NCI-H2081 (cell line): ENCODE results near the gene CDH4.

Source experiments
- DNase-seq, 2 experiments: peaks; one replicate each; lab custom pipeline; 2025; lab: John Stamatoyannopoulos, UW

CDH4 gene

DNA sequence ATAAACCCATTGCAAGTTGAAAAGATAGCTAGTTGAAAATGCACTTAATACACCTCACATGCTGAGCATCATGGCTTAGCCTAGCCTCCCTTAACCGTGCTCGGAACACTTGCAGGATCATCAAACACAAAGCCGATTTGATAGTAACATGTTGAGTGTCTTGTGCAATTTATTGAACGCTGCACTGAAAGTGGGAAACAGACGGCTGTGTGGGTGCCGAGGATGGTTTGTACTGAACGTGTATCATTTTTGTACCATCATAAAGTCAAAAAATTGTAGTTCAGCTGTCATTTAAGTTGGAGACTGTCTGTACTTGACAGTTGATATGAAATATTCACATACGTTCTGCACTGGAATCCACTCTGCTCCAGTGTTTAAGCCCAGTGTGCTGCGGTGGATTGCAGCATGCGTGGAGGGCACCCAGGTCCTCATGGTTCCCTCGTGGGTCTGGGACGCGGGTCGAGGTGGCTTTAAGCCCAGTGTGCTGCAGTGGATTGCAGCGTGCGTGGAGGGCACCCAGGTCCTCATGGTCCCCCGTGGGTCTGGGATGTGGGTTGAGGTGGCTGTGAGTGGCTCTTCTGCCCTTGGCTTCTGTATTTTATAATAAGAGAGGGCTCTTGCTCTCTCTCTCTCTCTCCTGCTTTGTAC lies 77.0 kb downstream of the CDH4 start:
- DNase-seq, result no peak

DNA sequence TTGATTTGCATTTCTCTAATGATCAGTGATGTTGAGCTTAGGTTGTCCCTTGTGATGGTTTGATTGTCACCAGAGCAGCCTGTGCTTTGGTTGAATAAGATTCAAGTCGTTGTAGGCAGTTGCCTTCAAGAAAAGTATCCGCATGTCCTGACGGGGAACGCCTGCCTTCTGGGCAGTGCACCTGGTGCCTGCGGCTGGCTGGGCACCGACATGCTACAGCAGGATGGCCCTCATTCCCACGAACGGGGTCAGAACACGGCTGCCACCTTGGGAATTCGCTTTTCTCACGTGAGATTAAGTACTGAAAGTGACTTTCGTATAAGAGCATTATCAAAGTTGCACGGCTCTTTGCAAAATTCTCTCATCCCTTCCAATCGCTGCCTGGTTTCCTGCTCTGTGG lies 78.4 kb downstream of the CDH4 start:
- no peak for DNase-seq

DNA sequence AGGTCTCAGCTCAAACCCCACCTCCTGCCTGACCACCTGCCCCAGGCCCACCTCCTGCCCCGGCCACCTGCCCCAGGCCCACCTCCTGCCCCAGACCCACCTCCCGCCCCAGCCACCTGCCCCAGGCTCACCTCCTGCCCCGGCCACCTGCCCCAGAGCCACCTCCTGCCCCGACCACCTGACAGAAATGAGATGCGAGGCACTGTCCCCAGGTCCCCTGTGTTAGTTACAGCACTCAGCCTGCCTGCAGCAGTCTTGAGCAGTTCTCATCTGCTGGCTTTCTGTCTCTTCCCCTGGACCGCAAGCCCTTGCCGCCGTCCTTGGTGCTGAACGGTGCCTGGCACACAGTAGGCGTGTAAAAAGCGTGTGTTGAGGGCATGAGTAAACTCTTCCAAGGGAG lies 79.5 kb downstream of the CDH4 start:
- DNase-seq, result no peak

DNA sequence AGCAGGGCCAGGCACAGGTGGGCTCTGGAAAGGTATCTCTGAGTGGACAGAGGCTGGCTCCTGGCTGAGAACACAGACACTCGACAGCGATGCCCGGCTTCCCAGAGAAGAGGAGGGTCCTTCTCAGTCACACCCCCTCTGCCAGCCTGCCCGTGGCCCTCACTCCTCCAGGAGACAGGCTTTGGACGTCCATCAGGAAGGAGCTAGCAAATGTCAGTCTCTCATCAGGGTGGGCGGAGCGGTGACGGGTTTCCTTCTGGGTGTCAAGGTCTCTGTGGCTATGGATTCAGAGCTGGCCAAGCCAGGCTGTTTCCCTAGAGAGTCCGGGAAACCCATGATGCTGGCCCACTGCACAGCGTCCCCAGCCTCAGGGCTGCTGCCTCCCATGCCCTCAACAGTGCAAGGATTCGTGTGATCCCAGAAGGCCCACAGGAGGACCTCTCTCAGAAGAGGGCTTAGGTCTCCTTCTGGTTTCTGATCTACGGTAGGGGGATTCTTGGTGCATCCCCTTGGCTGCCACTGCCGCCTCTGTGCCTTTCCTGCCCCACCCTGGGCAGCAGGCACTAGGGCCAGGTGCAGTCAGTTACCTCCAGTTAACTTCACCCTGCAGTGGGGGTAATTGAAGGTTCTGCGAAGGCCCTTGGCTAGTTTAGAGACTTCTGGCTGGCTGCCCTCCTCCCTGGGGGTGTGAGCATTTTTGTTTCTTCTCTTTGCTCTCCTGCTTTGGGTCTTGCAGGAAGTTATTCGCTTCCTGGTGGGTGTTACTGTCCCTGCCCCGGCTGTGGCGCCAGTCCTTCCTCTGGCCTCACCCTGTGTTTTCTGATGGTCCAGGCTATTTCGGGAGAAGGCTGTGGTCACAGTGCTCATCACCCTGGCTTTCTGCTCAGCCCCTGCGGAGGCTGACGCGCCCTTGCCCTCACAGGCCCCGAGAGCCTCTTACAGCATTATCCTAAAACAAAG lies 80.2 kb downstream of the CDH4 start:
- no peak for DNase-seq

DNA sequence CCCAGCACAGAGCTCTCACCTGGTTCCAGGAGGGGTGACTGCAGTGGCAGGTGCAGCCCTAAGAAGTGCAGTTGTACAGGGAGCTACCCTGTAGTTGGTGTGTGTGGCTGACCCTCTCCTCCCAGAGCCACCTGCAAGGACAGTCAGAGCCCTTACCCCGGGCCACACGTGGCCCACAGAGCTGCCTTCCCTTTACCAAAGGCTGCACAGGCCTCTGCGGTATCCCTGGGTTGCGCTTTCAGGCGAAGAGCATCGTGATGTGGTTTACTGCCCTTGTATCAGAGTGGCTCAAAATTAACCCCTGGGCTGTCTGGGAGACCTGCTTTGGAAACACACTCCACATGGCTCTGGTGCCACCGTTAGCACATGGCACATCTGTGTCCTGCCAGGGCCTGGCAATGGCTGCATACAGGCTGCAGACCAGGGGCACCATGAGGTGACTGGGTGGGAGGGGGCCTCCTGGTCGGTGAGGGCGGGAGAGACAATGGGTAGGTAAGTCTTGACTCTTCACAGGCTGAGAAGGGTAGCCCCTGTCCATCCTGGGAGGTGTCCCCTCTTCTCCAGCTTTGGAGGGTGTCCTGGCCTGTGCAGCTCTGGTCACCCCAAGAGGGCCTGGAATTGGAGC lies 81.5 kb downstream of the CDH4 start:
- no peak for DNase-seq

DNA sequence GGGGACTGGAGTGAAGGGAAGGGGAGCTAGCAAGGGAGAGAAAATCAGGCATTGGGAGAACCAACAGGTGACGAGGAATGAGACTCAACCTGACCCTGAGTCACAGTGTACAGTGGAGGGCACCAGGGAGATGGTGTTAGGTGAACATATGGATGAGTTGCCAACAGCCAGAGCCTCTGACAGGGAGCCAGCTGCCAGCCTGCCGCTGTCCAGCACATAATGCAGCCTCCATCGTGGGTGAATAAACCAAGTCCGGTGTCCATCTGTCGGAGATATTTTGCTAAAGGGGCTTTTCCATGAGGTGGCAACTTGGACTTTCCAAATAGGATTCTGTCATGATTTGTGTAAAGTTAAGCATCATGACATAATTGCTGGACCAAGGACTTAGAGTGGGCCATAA lies 88.1 kb downstream of the CDH4 start:
- no peak for DNase-seq

DNA sequence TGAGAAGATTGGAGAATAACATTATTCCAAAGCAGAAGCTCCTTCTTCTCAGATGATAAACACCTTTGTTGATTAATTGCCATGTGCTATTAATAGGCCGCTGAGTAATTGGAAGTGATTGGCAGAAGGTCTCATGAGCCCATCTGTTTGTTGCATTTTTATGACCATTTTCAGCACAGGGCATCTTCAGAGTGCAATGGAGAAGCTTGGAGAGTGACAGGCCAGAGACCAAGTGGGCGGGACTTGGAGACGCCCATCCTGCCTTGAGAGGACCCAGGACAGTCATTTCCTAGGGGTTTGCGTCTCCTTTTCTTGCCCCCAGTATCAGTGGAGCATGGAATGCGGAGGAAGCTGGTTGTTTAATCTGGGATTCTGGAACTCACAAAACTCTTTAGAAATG lies 89.5 kb downstream of the CDH4 start:
- no peak for DNase-seq

DNA sequence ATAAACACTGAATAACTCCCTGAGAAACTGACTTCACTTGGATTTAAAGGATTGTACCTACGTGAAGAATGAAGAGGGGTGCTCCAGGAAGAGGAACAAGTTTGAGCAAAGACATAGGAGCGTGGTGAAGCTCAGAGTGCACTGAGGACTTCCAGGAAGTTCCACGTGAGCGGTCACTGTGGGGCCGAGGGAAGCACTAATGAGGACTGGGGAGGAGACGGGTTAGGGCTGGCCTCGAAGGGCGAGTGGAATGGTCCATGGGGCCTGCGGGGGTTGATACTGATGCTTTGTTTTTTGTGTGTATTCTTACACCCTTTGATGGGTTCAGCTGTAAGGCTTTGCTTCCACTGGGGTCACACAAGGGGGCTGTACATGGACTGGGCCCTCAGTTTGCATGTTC lies 91.9 kb downstream of the CDH4 start:
- DNase-seq, result no peak

DNA sequence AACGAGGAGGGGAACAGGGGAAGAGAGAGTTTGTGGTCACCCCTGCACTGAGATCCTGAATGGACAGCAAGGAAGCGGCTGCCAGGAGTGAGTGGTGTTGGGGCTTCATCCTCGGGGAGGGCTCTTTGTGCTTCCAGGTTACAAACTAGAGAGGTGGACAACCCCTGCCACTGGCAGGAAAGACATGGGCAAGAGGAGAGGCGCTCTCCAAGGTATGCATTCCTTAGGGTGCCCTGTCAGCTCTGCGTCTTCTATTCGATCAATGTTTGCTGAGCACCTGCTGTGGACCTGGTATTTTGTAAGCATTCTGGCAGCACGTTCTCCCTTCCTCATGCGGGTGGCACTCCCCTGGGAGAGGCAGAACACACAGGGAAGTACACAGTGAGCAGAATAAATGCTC lies 93.6 kb downstream of the CDH4 start:
- no peak for DNase-seq

DNA sequence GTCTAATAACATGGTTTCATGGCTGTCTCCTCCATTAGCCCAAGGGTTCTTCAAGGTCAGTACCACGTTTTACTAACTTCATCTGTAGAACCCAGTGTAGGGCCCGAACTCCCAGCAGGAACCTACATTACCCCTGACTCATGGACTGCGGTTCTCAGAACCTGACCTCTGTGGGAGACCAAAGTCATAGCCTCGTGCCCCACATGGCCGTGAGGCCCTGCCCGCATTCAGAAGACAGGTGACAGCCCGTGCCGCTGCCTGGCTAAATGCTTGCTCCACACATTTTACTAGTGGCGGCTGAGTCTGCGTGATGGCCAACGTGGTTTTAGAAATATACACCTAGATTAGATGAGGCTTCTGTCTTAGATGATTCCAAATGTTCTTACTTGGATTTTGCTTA lies 94.9 kb downstream of the CDH4 start:
- no peak for DNase-seq

DNA sequence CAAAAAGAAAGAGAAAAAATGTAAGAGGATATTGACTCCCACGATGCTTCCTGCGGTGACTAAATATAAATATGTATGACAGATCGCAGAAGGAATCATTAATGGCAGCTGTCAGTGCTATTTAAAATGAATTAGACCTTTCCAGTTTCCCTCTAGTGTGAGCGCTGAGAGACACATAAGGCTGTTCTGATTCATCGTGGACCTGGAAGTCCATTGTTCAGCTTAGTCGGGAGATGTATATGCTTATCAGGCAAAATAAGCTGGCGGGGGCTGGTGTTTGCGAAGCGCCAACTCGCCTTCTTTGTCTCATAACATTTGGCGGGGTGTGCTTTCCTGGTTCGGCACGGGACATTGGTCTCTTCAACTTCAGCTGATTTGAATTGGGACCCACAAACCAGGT lies 95.4 kb downstream of the CDH4 start:
- no peak for DNase-seq

DNA sequence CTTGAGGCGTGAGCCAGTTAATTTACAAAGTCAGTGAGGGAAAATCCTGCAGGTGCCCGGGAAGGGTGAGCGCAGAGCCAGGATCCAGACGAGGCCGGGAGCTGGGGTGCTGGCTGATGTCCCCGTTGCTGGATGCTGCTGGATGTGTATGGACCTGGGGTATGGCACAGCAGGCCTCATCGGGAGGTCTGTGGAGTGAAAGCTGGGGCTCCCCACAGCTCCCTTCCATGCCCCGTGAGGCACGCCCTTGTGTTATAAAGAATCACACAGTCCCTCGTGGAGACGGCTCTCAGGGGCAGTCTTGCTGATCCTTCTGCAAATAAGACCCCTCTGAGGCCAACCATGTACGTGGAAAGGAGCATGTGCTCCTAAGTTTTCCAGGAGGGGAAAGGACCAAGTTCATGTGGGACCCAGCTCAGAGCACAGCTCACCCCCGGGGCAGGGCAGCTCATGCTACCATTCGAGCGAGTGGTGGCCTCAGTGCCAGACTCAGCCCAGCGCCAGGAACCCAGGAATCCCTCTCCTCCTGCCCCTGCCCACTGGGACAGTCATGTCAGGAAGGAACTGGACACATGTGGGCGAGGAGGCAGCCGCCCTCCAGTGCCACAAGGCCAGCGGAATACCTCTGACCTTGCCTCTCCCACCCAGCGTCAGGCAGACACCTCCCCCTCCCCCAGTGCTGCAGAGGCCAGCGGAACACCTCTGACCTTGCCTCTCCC lies 97.5 kb downstream of the CDH4 start:
- DNase-seq, result no peak

DNA sequence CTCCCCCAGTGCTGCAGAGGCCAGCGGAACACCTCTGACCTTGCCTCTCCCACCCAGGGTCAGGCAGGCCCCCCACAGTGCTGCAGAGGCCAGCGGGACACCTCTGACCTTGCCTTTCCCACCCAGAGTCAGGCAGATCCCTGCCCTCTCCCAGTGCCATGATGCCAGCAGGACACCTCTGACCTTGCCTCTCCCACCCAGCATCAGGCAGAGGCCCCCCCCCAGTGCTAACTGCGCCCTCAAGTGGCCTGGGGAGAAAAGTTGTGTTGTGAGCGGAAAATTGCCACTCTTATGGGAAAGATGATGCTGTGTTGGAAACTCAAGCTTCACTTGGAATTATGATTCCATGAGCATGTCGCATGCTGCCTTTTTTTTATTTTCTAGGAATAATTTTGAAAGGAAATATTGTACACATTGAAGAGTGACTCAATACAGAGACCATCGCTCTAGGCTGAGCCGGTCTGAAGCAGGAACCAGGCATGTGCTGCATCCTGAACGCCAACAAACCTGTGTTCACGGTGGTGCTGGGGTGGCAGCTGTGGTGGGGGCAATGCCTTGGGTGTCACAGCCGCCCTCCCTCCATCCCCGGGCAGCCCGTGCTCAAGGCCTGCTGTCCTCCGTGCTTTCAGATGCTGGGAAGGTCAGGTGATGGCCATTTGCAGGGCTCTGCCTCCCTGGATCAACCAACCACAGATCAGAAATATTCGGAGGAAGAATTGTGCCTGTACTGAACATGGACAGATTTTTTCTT lies 98.6 kb downstream of the CDH4 start:
- no peak for DNase-seq

DNA sequence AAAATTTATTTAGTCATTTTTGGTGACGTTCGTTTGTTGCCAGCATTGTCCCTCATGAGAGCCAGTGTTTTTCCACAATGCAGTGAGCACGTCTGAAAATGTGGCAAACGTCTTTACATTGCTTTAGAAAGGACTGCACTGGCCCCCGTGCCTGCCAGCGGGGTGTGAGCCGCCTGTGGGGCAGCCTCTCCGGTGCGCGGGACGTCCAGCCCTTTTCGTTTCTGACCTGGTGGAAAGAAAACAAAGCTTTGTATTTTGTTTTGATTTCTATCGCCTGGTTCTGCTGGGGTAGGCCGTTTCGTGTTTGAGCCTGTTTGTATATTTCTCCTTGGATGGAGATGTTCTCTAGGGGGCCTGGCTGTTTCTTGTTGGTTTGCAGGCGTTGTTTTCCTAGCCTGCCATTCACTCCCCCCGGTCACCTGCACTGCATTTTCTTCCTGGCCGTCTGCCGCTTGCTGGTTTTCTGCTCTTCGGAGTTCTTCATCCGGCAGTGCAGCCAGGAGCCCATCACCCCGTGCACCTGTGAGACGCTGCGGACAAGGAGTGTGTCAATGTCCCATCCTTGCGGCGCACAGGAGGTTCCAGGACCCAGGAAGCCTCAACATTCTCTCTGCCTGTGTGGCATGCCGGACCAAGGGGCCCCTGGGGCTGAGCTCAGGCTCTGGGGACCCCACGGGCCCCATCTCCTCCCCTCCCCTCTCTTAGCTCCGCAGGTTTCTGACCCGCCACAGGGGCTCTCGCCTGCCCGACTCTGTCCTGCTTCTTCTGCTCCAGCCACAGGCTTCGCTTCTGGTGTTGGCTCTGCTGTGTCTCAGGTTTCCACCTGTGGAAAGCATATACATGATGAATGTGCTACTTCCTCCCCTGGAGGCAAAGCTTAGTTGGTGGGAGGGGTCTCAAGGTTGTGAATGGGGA lies 100.5 kb downstream of the CDH4 start:
- DNase-seq, result no peak

DNA sequence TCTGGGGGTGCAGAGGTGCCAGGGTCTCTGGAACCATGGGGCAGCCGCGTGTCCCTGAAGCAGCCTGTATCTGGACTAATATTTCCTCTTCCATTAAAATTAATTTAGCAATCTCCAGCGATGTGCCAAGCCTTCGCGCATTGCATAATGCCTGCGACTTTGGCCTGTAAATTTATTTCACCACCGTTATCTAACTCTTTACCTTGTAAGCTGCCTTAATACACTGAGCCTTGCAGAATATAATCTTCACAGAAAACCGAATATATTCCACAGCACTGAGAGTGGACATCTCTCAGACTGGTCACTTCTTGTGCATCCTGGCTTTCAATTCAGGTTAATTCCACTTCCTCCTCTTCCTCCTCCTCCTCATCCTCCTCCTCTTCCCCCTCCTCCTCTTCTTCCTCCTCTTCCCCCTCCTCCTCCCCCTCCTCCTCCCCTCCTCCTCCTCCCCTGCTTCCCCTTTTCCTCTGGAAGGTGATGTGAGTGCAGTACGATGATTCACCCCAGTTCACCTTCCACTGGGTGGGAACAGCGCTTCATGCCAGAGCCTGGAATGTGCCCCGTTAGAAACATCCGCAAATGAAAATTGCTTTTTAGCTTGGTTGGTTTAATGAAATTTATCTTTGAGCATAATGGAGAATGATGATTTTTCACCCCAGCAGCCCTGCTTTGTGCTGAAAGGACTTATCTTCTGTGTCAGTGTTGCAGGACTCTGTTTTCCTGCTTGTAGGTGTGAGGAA lies 101.4 kb downstream of the CDH4 start:
- no peak for DNase-seq

DNA sequence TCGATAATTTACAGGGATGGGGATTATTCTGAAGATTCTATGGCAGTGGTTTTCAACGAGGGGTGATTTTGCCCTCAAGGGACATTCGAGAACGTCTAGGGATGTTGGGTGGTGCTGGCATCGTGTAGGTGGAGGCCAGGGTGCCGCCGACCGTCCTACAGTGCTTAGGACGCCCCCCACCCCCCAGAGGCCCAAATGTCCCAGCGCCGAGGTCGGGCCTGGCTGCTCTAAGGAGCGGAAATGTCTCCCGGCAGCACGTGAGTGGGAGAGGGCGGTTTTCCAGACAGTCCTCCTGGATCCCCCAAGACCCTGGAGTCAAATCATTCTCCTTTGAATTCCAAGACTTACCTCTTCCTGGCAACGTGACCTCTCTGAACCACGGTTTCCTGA lies 101.9 kb downstream of the CDH4 start:
- no peak for DNase-seq

DNA sequence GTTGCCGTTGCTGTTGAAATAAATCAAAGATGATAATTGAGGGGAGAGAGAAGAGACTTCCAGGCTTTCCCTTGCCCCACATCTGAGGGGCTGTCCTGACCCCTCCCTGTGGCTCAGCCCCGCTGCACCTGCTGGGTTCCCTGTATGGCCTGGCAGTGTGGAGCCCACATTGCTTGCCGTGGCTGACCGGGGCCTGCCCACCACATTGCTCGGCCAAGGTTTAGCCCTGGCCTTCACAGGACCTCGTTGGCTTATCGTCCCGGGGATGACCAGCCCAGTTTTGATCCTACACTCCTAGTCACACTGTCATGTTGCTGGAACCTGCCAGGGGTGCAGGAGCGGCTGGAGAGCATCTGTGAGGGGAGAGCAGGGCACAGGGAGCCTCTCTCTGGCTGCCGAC lies 102.4 kb downstream of the CDH4 start:
- no peak for DNase-seq

DNA sequence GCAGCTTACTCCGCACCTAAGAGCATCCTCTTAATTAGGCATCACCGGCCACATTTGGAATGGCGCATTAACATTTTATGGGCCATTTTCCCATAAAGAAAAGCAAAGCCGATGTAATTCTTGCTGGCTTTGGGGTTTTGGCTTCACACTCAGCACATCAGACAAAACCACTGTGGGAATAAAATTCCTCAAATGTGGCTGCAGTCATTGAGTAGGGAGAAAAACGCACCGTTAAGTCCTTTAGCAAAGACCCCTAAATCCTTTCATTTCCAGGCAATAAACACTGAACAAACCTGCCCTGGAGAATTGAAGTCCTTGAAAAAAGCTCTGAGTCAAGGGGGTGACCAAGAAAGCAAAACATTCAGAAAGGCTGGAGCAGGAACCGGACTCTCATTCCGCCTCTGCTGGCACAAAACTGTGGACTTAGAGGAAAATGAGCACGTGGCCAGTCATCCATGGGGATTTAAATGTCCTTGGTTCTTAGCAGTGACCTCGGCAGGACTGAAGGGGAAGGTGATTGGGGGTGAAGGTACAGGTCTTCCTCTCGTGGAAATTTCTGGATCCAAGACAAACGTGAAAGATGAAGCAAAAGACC lies 102.9 kb downstream of the CDH4 start:
- DNase-seq, result no peak

DNA sequence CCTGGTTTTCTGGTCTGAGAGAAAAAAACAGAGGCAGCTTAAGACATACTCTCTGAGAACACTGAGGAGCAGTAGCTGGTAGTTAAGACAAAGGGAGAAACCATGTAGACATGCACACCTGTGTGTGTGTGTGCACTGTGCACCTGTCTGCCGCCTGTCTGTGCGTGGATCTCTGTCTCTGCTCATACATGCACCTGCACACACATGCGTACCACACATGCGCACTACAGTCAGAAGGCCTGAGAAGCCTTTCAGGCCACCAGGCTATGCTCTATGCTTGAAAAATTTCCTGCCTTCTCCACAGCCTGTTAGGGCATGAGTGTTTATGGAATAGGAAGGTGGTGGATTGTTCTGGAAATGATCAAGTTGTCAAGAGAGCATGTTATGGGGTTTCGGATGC lies 103.5 kb downstream of the CDH4 start:
- DNase-seq, result no peak

DNA sequence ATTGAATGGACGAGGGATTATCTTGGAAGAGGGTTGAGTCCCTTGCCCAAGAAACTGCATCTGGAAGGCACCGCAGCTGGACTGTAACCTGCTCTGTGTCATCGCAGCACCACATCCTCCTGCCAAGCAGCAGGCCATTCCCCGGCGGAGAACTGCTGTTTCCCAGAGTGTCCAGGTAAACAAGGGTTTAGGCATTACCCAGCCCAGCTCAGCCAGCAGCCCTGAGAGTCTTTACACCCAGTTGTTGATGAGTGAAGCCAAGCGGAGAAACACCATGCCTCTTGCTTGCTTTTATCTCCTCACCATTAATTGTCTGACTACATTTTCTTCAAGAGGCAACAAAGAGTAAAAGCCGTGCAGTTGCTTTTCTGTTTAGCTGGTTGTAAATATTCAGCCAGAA lies 104.1 kb downstream of the CDH4 start:
- DNase-seq, result no peak
